ENCODE measurements around the gene NFATC2.
"Not testable (repeated sequence)": the region's sequence is repeated elsewhere in the genome, so short reads cannot be mapped to it uniquely, and the experiment has no call there.

NFATC2 gene

GRCh38 chr20:51469578-51470498 lies 72.7 kb downstream of the NFATC2 start:
- DNase-seq: no peak

- no peak for DNase-seq
These were observed 73.5 kb downstream of the NFATC2 start for GRCh38 chr20:51469046-51469445.

GRCh38 chr20:51468636-51469035 lies 73.9 kb downstream of the NFATC2 start:
- DNase-seq: no peak

- DNase-seq: no peak
These were observed 74.4 kb downstream of the NFATC2 start for GRCh38 chr20:51467956-51468626.

GRCh38 chr20:51463998-51464397 lies 78.5 kb downstream of the NFATC2 start:
- DNase-seq: no peak

GRCh38 chr20:51463560-51463959 lies 79.0 kb downstream of the NFATC2 start:
- no peak for DNase-seq

- DNase-seq: no peak
These were observed 79.8 kb downstream of the NFATC2 start for GRCh38 chr20:51462566-51463276.

- not testable (repeated sequence) for DNase-seq
These were observed 80.7 kb downstream of the NFATC2 start for GRCh38 chr20:51461846-51462245.

- no peak for DNase-seq
These were observed 81.2 kb downstream of the NFATC2 start for GRCh38 chr20:51461306-51461705.

- DNase-seq: no peak
These were observed 81.8 kb downstream of the NFATC2 start for GRCh38 chr20:51460569-51461265.

- no peak for DNase-seq
These were observed 82.4 kb downstream of the NFATC2 start for GRCh38 chr20:51460163-51460562.

GRCh38 chr20:51458751-51459439 lies 83.6 kb downstream of the NFATC2 start:
- DNase-seq: no peak

GRCh38 chr20:51457533-51457932 lies 85.0 kb downstream of the NFATC2 start:
- no peak for DNase-seq

GRCh38 chr20:51456511-51457509 lies 85.7 kb downstream of the NFATC2 start:
- DNase-seq: no peak

GRCh38 chr20:51454250-51454865 lies 88.2 kb downstream of the NFATC2 start:
- no peak for DNase-seq

- DNase-seq: no peak
These were observed 89.7 kb downstream of the NFATC2 start for GRCh38 chr20:51452734-51453365.

- no peak for DNase-seq
These were observed 90.4 kb downstream of the NFATC2 start for GRCh38 chr20:51452091-51452613.

GRCh38 chr20:51451484-51451883 lies 91.0 kb downstream of the NFATC2 start:
- DNase-seq: no peak

GRCh38 chr20:51450984-51451383 lies 91.5 kb downstream of the NFATC2 start:
- DNase-seq: no peak
